ENCODE data around the gene EMCN.

EMCN gene

GRCh38 chr4:100497791-100498190 is 20.0 kb downstream of the EMCN start:
- Histone ChIP-seq H2AFZ (ENCODE audit: low read depth, low read length, severe bottlenecking) (no peak overlapping the region), H3K27me3 (ENCODE audit: low read length) (no peaks in the 10 kb centered on the region), H3F3A (ENCODE audit: insufficient read depth) (no peaks in the 10 kb centered on the region), H3K4me3 (ENCODE audit: insufficient read depth, low read length, poor library complexity, severe bottlenecking) (no peak overlapping the region), H3K36me3 (ENCODE audit: low read length) (no peaks in the 10 kb centered on the region), H3K9me2 (replicated peaks; ENCODE audit: insufficient read depth, low read length) (no peaks in the 10 kb centered on the region), H3K27ac (ENCODE audit: low read depth, low read length) (no peak overlapping the region), H4K20me1 (ENCODE audit: low read depth, low read length) (no peaks in the 10 kb centered on the region), H3K9me3 (ENCODE audit: insufficient read depth, low read length) (no peaks in the 10 kb centered on the region), H3K9ac (ENCODE audit: low read length) (no peak overlapping the region), H3K4me2 (ENCODE audit: low read depth, low read length, poor library complexity, severe bottlenecking) (no peak overlapping the region), H3K79me2 (ENCODE audit: insufficient read depth, low read length) (no peaks in the 10 kb centered on the region)
- no peak for TF ChIP-seq EZH2phosphoT487 (conservative IDR thresholded peaks at IDR 0.05; ENCODE audit: low read length)
- TF ChIP-seq CTCF (IDR thresholded peaks at IDR 0.05; ENCODE audit: insufficient read depth, low read length, poor library complexity, severe bottlenecking): no peak

- no peak for TF ChIP-seq CTCF (IDR thresholded peaks at IDR 0.05; ENCODE audit: insufficient read depth, low read length, poor library complexity, severe bottlenecking)
- TF ChIP-seq EZH2phosphoT487 (conservative IDR thresholded peaks at IDR 0.05; ENCODE audit: low read length): no peak
- no peak overlapping the region for H3K4me3 ChIP-seq (ENCODE audit: insufficient read depth, low read length, poor library complexity, severe bottlenecking)
- H3K79me2 ChIP-seq (ENCODE audit: insufficient read depth, low read length): no peaks in the 10 kb centered on the region
- no peak overlapping the region for H3K9ac ChIP-seq (ENCODE audit: low read length)
- no peak overlapping the region for H2AFZ ChIP-seq (ENCODE audit: low read depth, low read length, severe bottlenecking)
- H3K9me3 ChIP-seq (ENCODE audit: insufficient read depth, low read length): no peaks in the 10 kb centered on the region
- no peaks in the 10 kb centered on the region for H3K36me3 ChIP-seq (ENCODE audit: low read length)
- H3K4me2 ChIP-seq (ENCODE audit: low read depth, low read length, poor library complexity, severe bottlenecking): no peak overlapping the region
- no peaks in the 10 kb centered on the region for H3F3A ChIP-seq (ENCODE audit: insufficient read depth)
- H3K27ac ChIP-seq (ENCODE audit: low read depth, low read length): no peak overlapping the region
- no peaks in the 10 kb centered on the region for H4K20me1 ChIP-seq (ENCODE audit: low read depth, low read length)
- no peaks in the 10 kb centered on the region for H3K27me3 ChIP-seq (ENCODE audit: low read length)
- H3K9me2 ChIP-seq (replicated peaks; ENCODE audit: insufficient read depth, low read length): no peaks in the 10 kb centered on the region
Observed at GRCh38 chr4:100495074-100495473, 22.7 kb downstream of the EMCN start.

DNA sequence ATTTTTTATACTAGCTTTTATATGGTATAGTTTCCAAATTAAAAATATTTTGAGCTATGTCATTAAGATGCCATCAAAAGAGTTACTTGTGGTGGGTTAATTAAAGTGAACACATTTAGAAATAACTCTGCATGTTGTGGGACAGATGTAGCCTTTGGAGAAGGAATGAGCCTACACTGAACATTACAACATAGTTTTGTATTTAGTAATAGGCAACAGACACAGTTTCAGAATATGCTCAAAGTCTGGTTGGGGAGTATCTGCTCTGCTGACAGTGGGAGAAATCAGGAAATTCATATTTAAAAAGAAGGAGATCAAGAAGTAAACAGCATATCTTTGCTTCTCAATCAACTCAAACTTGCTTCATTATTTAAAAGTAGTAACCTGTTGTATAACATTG is 23.7 kb downstream of the EMCN start:
- H3K4me2 ChIP-seq (ENCODE audit: low read depth, low read length, poor library complexity, severe bottlenecking): no peak overlapping the region
- TF ChIP-seq CTCF (IDR thresholded peaks at IDR 0.05; ENCODE audit: insufficient read depth, low read length, poor library complexity, severe bottlenecking) (no peak), EZH2phosphoT487 (conservative IDR thresholded peaks at IDR 0.05; ENCODE audit: low read length) (no peak)
- no peaks in the 10 kb centered on the region for H3K9me2 ChIP-seq (replicated peaks; ENCODE audit: insufficient read depth, low read length)
- no peaks in the 10 kb centered on the region for H3K79me2 ChIP-seq (ENCODE audit: insufficient read depth, low read length)
- H3K27ac ChIP-seq (ENCODE audit: low read depth, low read length): no peak overlapping the region
- H3K36me3 ChIP-seq (ENCODE audit: low read length): no peaks in the 10 kb centered on the region
- H3K9me3 ChIP-seq (ENCODE audit: insufficient read depth, low read length): no peaks in the 10 kb centered on the region
- H3F3A ChIP-seq (ENCODE audit: insufficient read depth): no peaks in the 10 kb centered on the region
- H2AFZ ChIP-seq (ENCODE audit: low read depth, low read length, severe bottlenecking): no peak overlapping the region
- no peak overlapping the region for H3K4me3 ChIP-seq (ENCODE audit: insufficient read depth, low read length, poor library complexity, severe bottlenecking)
- H3K27me3 ChIP-seq (ENCODE audit: low read length): no peaks in the 10 kb centered on the region
- H4K20me1 ChIP-seq (ENCODE audit: low read depth, low read length): no peaks in the 10 kb centered on the region
- no peak overlapping the region for H3K9ac ChIP-seq (ENCODE audit: low read length)

GRCh38 chr4:100493756-100494155 is 24.1 kb downstream of the EMCN start:
- Histone ChIP-seq H2AFZ (ENCODE audit: low read depth, low read length, severe bottlenecking) (no peak overlapping the region), H3K36me3 (ENCODE audit: low read length) (no peaks in the 10 kb centered on the region), H3K27me3 (ENCODE audit: low read length) (no peaks in the 10 kb centered on the region), H4K20me1 (ENCODE audit: low read depth, low read length) (no peaks in the 10 kb centered on the region), H3K4me3 (ENCODE audit: insufficient read depth, low read length, poor library complexity, severe bottlenecking) (no peak overlapping the region), H3K27ac (ENCODE audit: low read depth, low read length) (no peak overlapping the region), H3K9ac (ENCODE audit: low read length) (no peak overlapping the region), H3K9me3 (ENCODE audit: insufficient read depth, low read length) (no peaks in the 10 kb centered on the region), H3K9me2 (replicated peaks; ENCODE audit: insufficient read depth, low read length) (no peaks in the 10 kb centered on the region), H3K4me2 (ENCODE audit: low read depth, low read length, poor library complexity, severe bottlenecking) (no peak overlapping the region), H3F3A (ENCODE audit: insufficient read depth) (no peaks in the 10 kb centered on the region), H3K79me2 (ENCODE audit: insufficient read depth, low read length) (no peaks in the 10 kb centered on the region)
- TF ChIP-seq CTCF (IDR thresholded peaks at IDR 0.05; ENCODE audit: insufficient read depth, low read length, poor library complexity, severe bottlenecking): no peak
- TF ChIP-seq EZH2phosphoT487 (conservative IDR thresholded peaks at IDR 0.05; ENCODE audit: low read length): no peak

All from SU-DHL-6 (cell line).